Lower leg skin (tissue), 4 donors: ENCODE data around the gene RPS14. TPM values are rescaled to one million over a fixed set of nuclear protein-coding genes. Genes with fewer than 3 reads are reported as not detected.

ENCODE experiments used
- DNase-seq, 2 donors: peaks; one replicate each; pipeline ENCODE4 v3.0.0-alpha.2; 2019; ENCODE audit warnings: low spot score in 2 of 2
- H3K4me3 ChIP-seq: fragments of 200-600 bp; sonication (generic); 2 replicates; pipeline ENCODE4 v1.5.1; 2017; ENCODE audit warnings: mild to moderate bottlenecking, low read depth; ENCODE audit not compliant: poor library complexity, severe bottlenecking
- CTCF ChIP-seq, 3 donors: fragments of 450-650 bp; IDR thresholded peaks; one replicate each; pipeline ENCODE4 v1.5.1; 2016; ENCODE audit warnings: antibody characterized with exemption in 3 of 3, mild to moderate bottlenecking in 3 of 3, moderate library complexity in 2 of 3
- POLR2A ChIP-seq, 2 donors: fragments of 450-650 bp; IDR thresholded peaks; one replicate each; pipeline ENCODE4 v1.6.1; 2016 to 2017; ENCODE audit warnings: antibody characterized with exemption in 2 of 2, mild to moderate bottlenecking in 1 of 2, moderate library complexity in 1 of 2
- WGBS, 2 donors: methylation state at CpG; one replicate each; pipeline ENCODE4 v1.1.5; 2018; 5-methylcytosine and 5-hydroxymethylcytosine counted together
- intact Hi-C: fragments of 100-400 bp; cut with DNase I; formaldehyde crosslinking; loops from one replicate; pipeline ENCODE4 v1.15.0; 2023; ENCODE audit warnings: low total_unique reads
- total RNA-seq, 4 donors: library from RNA; depleted of rRNA; stranded (reverse); fragments of >200 nt; gene quantifications; one replicate each; pipeline ENCODE4 v1.1.0, GENCODE V29; 2016

RPS14 gene
- total RNA-seq, 4 donors from 2014 or later: 2,497 to 4,490 (median 3,854) TPM

GRCh38 chr5:150412319-150413175 lies 37.0 kb downstream of the RPS14 start, which contains the start of gene CD74:
TSS of gene CD74 (minus strand) at chr5:150412910. CDS start at chr5:150412749, 161 bp downstream.
- peak within 1 kb of the TSS; percentile 3 for H3K4me3 ChIP-seq
- WGBS, 2 donors: 35 to 43% methylated on average over 19 to 20 of the region's 20 CpGs
- TF ChIP-seq POLR2A (IDR thresholded peaks at IDR 0.05): no peak
- TF ChIP-seq CTCF (IDR thresholded peaks at IDR 0.05): no peak
- intact Hi-C loops: no loop called here
- DNase-seq: peak; percentile 69 to 95

- no peak overlapping the region for H3K4me3 ChIP-seq
- intact Hi-C loops: no loop called here
- no peak for DNase-seq
- 62 to 72% methylated on average over 5 of the region's 5 CpGs for WGBS, 2 donors
- no peak for TF ChIP-seq CTCF (IDR thresholded peaks at IDR 0.05)
- no peak for TF ChIP-seq POLR2A (IDR thresholded peaks at IDR 0.05)
Measured at GRCh38 chr5:150411245-150411979, 38.1 kb downstream of the RPS14 start.

GRCh38 chr5:150410524-150411244 lies 38.9 kb downstream of the RPS14 start:
- H3K4me3 ChIP-seq: no peak overlapping the region
- WGBS, 2 donors: 26 to 32% methylated on average over 4 of the region's 4 CpGs
- peak in 1 of 2 donors; percentile 79 for DNase-seq
- intact Hi-C loops: no loop called here
- TF ChIP-seq CTCF (IDR thresholded peaks at IDR 0.05) (no peak), POLR2A (IDR thresholded peaks at IDR 0.05) (no peak)

- no peak overlapping the region for H3K4me3 ChIP-seq
- WGBS, 2 donors: 10% methylated on average over 15 of the region's 15 CpGs
- TF ChIP-seq POLR2A (IDR thresholded peaks at IDR 0.05): no peak
- no peak for TF ChIP-seq CTCF (IDR thresholded peaks at IDR 0.05)
- DNase-seq: peak; percentile 84 to 91
- intact Hi-C loops: no loop called here
Measured at GRCh38 chr5:150409638-150410523, 39.7 kb downstream of the RPS14 start.
